ENCODE data around the gene HCST.
A peak's percentile ranks its signal among the peaks of the same experiment; 100 is the strongest.

The HCST gene

GRCh38 chr19:35932291-35932936 is 30.1 kb downstream of the HCST start:
- H2BK5ac ChIP-seq (ENCODE audit: low read depth, low read length, poor library complexity): no peak overlapping the region
- H3K23ac ChIP-seq (ENCODE audit: low read length): no peak overlapping the region
- no peak overlapping the region for H2AK5ac ChIP-seq (ENCODE audit: low read length)
- no peaks in the 10 kb centered on the region for H3K79me2 ChIP-seq (ENCODE audit: control insufficient read depth, insufficient read depth, low read length, poor library complexity)
- no peak overlapping the region for H4K91ac ChIP-seq (ENCODE audit: low read depth, low read length)
- H2BK120ac ChIP-seq (ENCODE audit: insufficient read depth, low read length, poor library complexity): no peak overlapping the region
- no peaks in the 10 kb centered on the region for H3K36me3 ChIP-seq (ENCODE audit: control insufficient read depth in 1 of 2, insufficient read depth in 2 of 2, low read length in 2 of 2)
- H3K27ac ChIP-seq (ENCODE audit: low read depth, low read length): no peak overlapping the region
- no peaks in the 10 kb centered on the region for H3K9me3 ChIP-seq (ENCODE audit: insufficient read depth, low read depth, low read length)
- H3K27me3 ChIP-seq (ENCODE audit: insufficient read depth, low read length): no peaks in the 10 kb centered on the region
- H2AFZ ChIP-seq (ENCODE audit: insufficient read depth, low read length, poor library complexity): no peak overlapping the region
- H3K14ac ChIP-seq (ENCODE audit: low read length): no peak overlapping the region
- no peak overlapping the region for H2BK12ac ChIP-seq (ENCODE audit: low read length)
- H3K4me1 ChIP-seq (ENCODE audit: control insufficient read depth in 1 of 2, insufficient read depth in 2 of 2, low read length in 2 of 2): peaks cover 9 to 14% of the 10 kb centered on the region in 2 experiments
- no peak overlapping the region for H3K4me2 ChIP-seq (ENCODE audit: low read length)
- no peak overlapping the region for H4K12ac ChIP-seq (ENCODE audit: low read depth, low read length)
- DNase-seq: no peak
- H3K18ac ChIP-seq (ENCODE audit: low read length): no peak overlapping the region
- peaks cover 4% of the 10 kb centered on the region for H3K79me1 ChIP-seq (ENCODE audit: low read length)
- no peak overlapping the region for H4K8ac ChIP-seq (ENCODE audit: low read depth, low read length)
- no peak overlapping the region for H3K4me3 ChIP-seq (ENCODE audit: low read depth, low read length)
- no peak overlapping the region for H3K4ac ChIP-seq (ENCODE audit: low read depth, low read length)
- WGBS (ENCODE audit: extremely low coverage, insufficient coverage, insufficient read length): no CpG with 5 or more reads among the region's 7 CpGs
- no peak overlapping the region for H3K9ac ChIP-seq (ENCODE audit: low read length)

- Histone ChIP-seq H4K12ac (ENCODE audit: low read depth, low read length) (peak within 1 kb of the TSS; percentile 94), H3K36me3 (ENCODE audit: control insufficient read depth in 1 of 2, insufficient read depth in 2 of 2, low read length in 2 of 2) (peaks cover 14 to 15% of the 10 kb centered on the region in 2 experiments), H4K91ac (ENCODE audit: low read depth, low read length) (peak within 1 kb of the TSS; percentile 93), H3K18ac (ENCODE audit: low read length) (peak within 1 kb of the TSS; percentile 73), H2AK5ac (ENCODE audit: low read length) (peak within 1 kb of the TSS; percentile 91), H3K9ac (ENCODE audit: low read length) (peak within 1 kb of the TSS; percentile 92), H3K4ac (ENCODE audit: low read depth, low read length) (peak within 1 kb of the TSS; percentile 65), H3K4me2 (ENCODE audit: low read length) (peak within 1 kb of the TSS; percentile 94), H3K4me3 (ENCODE audit: low read depth, low read length) (peak within 1 kb of the TSS; percentile 84), H3K79me1 (ENCODE audit: low read length) (peaks cover 4% of the 10 kb centered on the region), H3K9me3 (ENCODE audit: insufficient read depth, low read depth, low read length) (no peaks in the 10 kb centered on the region), H2AFZ (ENCODE audit: insufficient read depth, low read length, poor library complexity) (peak within 1 kb of the TSS; percentile 52), H3K79me2 (ENCODE audit: control insufficient read depth, insufficient read depth, low read length, poor library complexity) (no peaks in the 10 kb centered on the region), H2BK120ac (ENCODE audit: insufficient read depth, low read length, poor library complexity) (peak within 1 kb of the TSS; percentile 75), H4K8ac (ENCODE audit: low read depth, low read length) (peak within 1 kb of the TSS; percentile 83), H2BK12ac (ENCODE audit: low read length) (no peak within 1 kb of the TSS), H2BK5ac (ENCODE audit: low read depth, low read length, poor library complexity) (no peak within 1 kb of the TSS), H3K27ac (ENCODE audit: low read depth, low read length) (no peak within 1 kb of the TSS), H3K23ac (ENCODE audit: low read length) (no peak within 1 kb of the TSS), H3K27me3 (ENCODE audit: insufficient read depth, low read length) (no peaks in the 10 kb centered on the region), H3K4me1 (ENCODE audit: control insufficient read depth in 1 of 2, insufficient read depth in 2 of 2, low read length in 2 of 2) (peaks cover 14 to 26% of the 10 kb centered on the region in 2 experiments), H3K14ac (ENCODE audit: low read length) (peak within 1 kb of the TSS; percentile 82)
- DNase-seq: peak; percentile 65 to 72
- whole genome bisulfite sequencing (ENCODE audit: extremely low coverage, insufficient coverage, insufficient read length): no CpG with 5 or more reads among the region's 68 CpGs
Measured at GRCh38 chr19:35935911-35936737, 33.8 kb downstream of the HCST start, which contains the start of gene LRFN3. LRFN3 (plus strand) TSS chr19:35936374; CDS start chr19:35939426, 3,052 bp downstream.

DNA sequence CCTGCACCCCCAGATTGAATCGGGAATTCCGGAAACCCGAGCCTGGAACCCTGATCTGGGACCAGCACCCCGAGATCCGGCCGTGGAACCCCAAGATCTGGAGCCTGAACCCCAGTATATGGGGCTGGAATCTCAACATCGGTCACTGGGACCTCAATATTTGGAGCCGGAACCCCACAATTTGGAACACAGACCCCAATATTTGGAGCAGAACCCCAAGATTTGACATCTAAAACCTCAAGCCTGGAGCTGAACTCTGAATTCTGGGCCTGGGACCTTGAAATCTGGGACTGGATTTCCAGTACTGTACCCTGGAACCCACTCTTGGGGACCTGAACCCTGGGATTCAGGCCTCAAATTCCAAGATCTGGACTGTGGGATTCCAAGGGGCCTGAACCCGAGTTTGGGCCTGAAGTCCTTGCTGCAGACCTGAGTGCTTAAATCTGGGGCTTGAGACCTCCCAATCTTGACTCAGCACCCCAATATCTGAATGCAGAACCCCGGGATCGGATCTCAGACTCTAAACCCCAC is 34.5 kb downstream of the HCST start:
- Histone ChIP-seq H3K4me2 (ENCODE audit: low read length) (peak overlapping the region; percentile 94), H3K27ac (ENCODE audit: low read depth, low read length) (no peak overlapping the region), H4K12ac (ENCODE audit: low read depth, low read length) (peak overlapping the region; percentile 94), H3K4me1 (ENCODE audit: control insufficient read depth in 1 of 2, insufficient read depth in 2 of 2, low read length in 2 of 2) (peaks cover 14 to 26% of the 10 kb centered on the region in 2 experiments), H2AFZ (ENCODE audit: insufficient read depth, low read length, poor library complexity) (peak overlapping the region; percentile 52), H3K18ac (ENCODE audit: low read length) (peak overlapping the region; percentile 73), H3K23ac (ENCODE audit: low read length) (no peak overlapping the region), H4K91ac (ENCODE audit: low read depth, low read length) (peak overlapping the region; percentile 93), H4K8ac (ENCODE audit: low read depth, low read length) (peak overlapping the region; percentile 83), H3K79me2 (ENCODE audit: control insufficient read depth, insufficient read depth, low read length, poor library complexity) (no peaks in the 10 kb centered on the region), H3K9ac (ENCODE audit: low read length) (peak overlapping the region; percentile 92), H3K4ac (ENCODE audit: low read depth, low read length) (peak overlapping the region; percentile 65), H2BK120ac (ENCODE audit: insufficient read depth, low read length, poor library complexity) (peak overlapping the region; percentile 75), H3K27me3 (ENCODE audit: insufficient read depth, low read length) (no peaks in the 10 kb centered on the region), H2BK5ac (ENCODE audit: low read depth, low read length, poor library complexity) (no peak overlapping the region), H2AK5ac (ENCODE audit: low read length) (peak overlapping the region; percentile 91), H3K9me3 (ENCODE audit: insufficient read depth, low read depth, low read length) (no peaks in the 10 kb centered on the region), H2BK12ac (ENCODE audit: low read length) (no peak overlapping the region), H3K4me3 (ENCODE audit: low read depth, low read length) (peak overlapping the region; percentile 84), H3K14ac (ENCODE audit: low read length) (peak overlapping the region; percentile 82), H3K79me1 (ENCODE audit: low read length) (peaks cover 4% of the 10 kb centered on the region), H3K36me3 (ENCODE audit: control insufficient read depth in 1 of 2, insufficient read depth in 2 of 2, low read length in 2 of 2) (peaks cover 14 to 15% of the 10 kb centered on the region in 2 experiments)
- WGBS (ENCODE audit: extremely low coverage, insufficient coverage, insufficient read length): no CpG with 5 or more reads among the region's 11 CpGs
- no peak for DNase-seq
